ENCODE data around the gene INTS4.

The INTS4 gene

DNA sequence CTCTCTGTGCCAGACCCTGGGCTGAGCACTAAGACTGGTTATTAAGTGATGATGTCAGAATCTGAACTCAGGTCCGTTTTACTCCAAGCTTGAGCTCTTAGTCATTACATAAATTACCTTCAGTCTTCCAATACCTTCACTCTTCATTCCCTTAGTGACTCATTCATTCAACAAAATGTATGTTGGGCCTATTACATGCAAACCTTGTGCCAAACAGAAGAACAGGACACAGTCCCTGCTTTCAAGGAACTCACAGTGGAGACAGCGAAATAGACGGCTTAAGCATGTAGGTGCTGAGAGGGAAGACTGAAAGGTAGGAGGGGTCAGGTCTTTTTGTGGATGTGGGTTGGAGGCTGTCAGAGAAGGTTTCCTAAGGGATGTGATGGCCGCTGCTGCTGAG lies 25.3 kb upstream of the INTS4 start:
- TF ChIP-seq POLR2AphosphoS5 (IDR thresholded peaks at IDR 0.05; ENCODE audit: low read depth, low read length) (no peak), FOXP2 (optimal IDR thresholded peaks at IDR 0.05; ENCODE audit: borderline replicate concordance, extremely low read depth, extremely low read length, insufficient read depth) (no peak), TAF1 (IDR thresholded peaks at IDR 0.05; ENCODE audit: borderline replicate concordance, insufficient read depth, low read length) (no peak), SIN3A (IDR thresholded peaks at IDR 0.05; ENCODE audit: borderline replicate concordance, insufficient read depth, low read length) (no peak)
- TF ChIP-seq, protein P1, sequence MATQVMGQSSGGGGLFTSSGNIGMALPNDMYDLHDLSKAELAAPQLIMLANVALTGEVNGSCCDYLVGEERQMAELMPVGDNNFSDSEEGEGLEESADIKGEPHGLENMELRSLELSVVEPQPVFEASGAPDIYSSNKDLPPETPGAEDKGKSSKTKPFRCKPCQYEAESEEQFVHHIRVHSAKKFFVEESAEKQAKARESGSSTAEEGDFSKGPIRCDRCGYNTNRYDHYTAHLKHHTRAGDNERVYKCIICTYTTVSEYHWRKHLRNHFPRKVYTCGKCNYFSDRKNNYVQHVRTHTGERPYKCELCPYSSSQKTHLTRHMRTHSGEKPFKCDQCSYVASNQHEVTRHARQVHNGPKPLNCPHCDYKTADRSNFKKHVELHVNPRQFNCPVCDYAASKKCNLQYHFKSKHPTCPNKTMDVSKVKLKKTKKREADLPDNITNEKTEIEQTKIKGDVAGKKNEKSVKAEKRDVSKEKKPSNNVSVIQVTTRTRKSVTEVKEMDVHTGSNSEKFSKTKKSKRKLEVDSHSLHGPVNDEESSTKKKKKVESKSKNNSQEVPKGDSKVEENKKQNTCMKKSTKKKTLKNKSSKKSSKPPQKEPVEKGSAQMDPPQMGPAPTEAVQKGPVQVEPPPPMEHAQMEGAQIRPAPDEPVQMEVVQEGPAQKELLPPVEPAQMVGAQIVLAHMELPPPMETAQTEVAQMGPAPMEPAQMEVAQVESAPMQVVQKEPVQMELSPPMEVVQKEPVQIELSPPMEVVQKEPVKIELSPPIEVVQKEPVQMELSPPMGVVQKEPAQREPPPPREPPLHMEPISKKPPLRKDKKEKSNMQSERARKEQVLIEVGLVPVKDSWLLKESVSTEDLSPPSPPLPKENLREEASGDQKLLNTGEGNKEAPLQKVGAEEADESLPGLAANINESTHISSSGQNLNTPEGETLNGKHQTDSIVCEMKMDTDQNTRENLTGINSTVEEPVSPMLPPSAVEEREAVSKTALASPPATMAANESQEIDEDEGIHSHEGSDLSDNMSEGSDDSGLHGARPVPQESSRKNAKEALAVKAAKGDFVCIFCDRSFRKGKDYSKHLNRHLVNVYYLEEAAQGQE (IDR thresholded peaks at IDR 0.05; ENCODE audit: insufficient read depth in 1 of 2, low read depth in 2 of 2, low read length in 2 of 2): no peak

DNA sequence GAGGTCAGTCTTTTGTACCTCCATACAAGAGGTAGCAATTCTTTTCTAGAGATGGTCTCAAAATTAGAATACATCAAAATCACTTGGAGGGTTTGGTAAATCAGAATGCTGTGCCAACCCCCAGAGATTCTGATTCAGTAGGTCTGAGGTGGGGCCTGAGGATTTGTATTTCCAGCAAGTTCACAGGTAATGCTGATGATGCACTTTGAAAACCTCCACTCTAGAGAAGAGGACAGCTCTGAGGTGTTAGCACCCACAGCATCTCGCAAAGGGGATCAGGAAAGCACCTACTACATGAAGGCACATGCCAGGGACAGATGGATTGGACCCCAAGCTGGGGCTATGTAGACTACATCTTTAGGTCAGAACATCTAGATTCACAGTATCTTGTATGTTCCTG lies 21.4 kb upstream of the INTS4 start:
- TF ChIP-seq POLR2AphosphoS5 (IDR thresholded peaks at IDR 0.05; ENCODE audit: low read depth, low read length) (no peak), FOXP2 (optimal IDR thresholded peaks at IDR 0.05; ENCODE audit: borderline replicate concordance, extremely low read depth, extremely low read length, insufficient read depth) (no peak), SIN3A (IDR thresholded peaks at IDR 0.05; ENCODE audit: borderline replicate concordance, insufficient read depth, low read length) (no peak), TAF1 (IDR thresholded peaks at IDR 0.05; ENCODE audit: borderline replicate concordance, insufficient read depth, low read length) (no peak)
- TF ChIP-seq, protein P1 (IDR thresholded peaks at IDR 0.05; ENCODE audit: insufficient read depth in 1 of 2, low read depth in 2 of 2, low read length in 2 of 2): no peak

DNA sequence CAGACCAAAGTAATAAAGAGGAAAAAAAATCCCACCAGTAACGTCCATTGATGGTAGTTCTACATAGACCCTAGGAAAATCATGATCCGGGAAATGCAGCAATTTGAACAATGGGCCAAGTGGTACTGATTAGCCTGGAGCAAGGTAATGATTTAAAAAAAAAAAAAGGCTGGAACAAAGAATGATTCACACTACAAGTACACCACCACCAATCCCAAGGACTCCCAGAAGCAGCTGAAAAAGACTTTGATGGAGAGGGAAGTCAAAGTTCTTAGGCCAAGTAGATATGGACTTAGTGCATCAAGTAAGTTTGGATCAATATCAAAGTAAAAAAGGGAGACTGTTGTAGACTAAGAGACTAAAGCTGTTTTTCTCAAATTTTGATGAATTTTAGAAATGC lies 16.8 kb upstream of the INTS4 start:
- TF ChIP-seq TAF1 (IDR thresholded peaks at IDR 0.05; ENCODE audit: borderline replicate concordance, insufficient read depth, low read length): no peak
- TF ChIP-seq FOXP2 (optimal IDR thresholded peaks at IDR 0.05; ENCODE audit: borderline replicate concordance, extremely low read depth, extremely low read length, insufficient read depth): no peak
- TF ChIP-seq SIN3A (IDR thresholded peaks at IDR 0.05; ENCODE audit: borderline replicate concordance, insufficient read depth, low read length): no peak
- TF ChIP-seq, protein P1 (IDR thresholded peaks at IDR 0.05; ENCODE audit: insufficient read depth in 1 of 2, low read depth in 2 of 2, low read length in 2 of 2): no peak
- TF ChIP-seq POLR2AphosphoS5 (IDR thresholded peaks at IDR 0.05; ENCODE audit: low read depth, low read length): no peak

DNA sequence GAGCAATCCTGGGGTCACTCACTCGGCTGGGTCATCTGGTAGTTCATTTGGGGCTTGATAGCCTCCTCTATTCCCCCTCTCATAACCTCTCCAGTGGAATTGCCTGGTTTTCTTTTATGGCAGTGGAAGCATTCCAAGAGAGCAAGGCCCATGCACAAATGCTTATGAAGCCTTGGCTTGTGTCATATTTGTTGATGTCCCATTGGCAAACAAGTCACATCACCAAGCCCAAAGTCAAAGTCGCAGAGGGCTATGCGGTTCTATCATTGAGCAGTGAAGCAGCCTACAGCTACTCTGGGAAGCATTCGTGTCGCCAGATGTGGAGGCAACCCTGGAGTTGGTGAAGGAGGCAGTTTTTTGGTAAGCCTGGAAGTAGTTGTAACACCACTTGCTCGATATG lies 16.3 kb upstream of the INTS4 start:
- TF ChIP-seq, protein P1 (IDR thresholded peaks at IDR 0.05; ENCODE audit: insufficient read depth in 1 of 2, low read depth in 2 of 2, low read length in 2 of 2): no peak
- TF ChIP-seq FOXP2 (optimal IDR thresholded peaks at IDR 0.05; ENCODE audit: borderline replicate concordance, extremely low read depth, extremely low read length, insufficient read depth) (no peak), TAF1 (IDR thresholded peaks at IDR 0.05; ENCODE audit: borderline replicate concordance, insufficient read depth, low read length) (no peak), SIN3A (IDR thresholded peaks at IDR 0.05; ENCODE audit: borderline replicate concordance, insufficient read depth, low read length) (no peak), POLR2AphosphoS5 (IDR thresholded peaks at IDR 0.05; ENCODE audit: low read depth, low read length) (no peak)

DNA sequence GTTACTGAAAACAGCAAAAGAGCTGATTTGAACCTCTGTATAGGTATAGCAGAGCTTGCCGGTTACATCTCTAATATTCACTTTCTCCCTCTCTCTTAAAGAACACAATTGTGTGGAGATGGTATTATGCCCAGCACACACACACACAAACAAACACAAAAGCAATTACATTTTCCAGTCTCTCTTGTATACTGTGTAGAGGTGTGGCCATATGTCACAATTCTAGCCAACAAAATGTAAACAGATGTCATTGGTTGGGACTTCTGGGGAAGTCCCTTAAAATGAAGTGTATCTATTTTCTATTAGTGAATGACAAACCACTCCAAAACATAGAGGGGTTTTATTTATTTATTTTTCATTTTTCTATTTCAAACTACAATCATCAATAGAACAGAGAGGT lies 15.8 kb upstream of the INTS4 start:
- TF ChIP-seq POLR2AphosphoS5 (IDR thresholded peaks at IDR 0.05; ENCODE audit: low read depth, low read length): no peak
- TF ChIP-seq SIN3A (IDR thresholded peaks at IDR 0.05; ENCODE audit: borderline replicate concordance, insufficient read depth, low read length): no peak
- TF ChIP-seq FOXP2 (optimal IDR thresholded peaks at IDR 0.05; ENCODE audit: borderline replicate concordance, extremely low read depth, extremely low read length, insufficient read depth): no peak
- TF ChIP-seq TAF1 (IDR thresholded peaks at IDR 0.05; ENCODE audit: borderline replicate concordance, insufficient read depth, low read length): no peak
- TF ChIP-seq, protein P1 (IDR thresholded peaks at IDR 0.05; ENCODE audit: insufficient read depth in 1 of 2, low read depth in 2 of 2, low read length in 2 of 2): no peak

All from PFSK-1 (cell line).